Mucosa of rectum (tissue), 2 donors: ENCODE measurements around the gene UBR7.

Experiments used
- H3K27ac ChIP-seq, 2 donors: one replicate each; pipeline ENCODE4 v1.7.0; 2013; ENCODE audit warnings: inconsistent platforms in 2 of 2, low read depth in 2 of 2, low read length in 2 of 2
- H3K27me3 ChIP-seq, 2 donors: one replicate each; pipeline ENCODE4 v1.7.0; 2013; ENCODE audit warnings: low read length in 2 of 2; ENCODE audit not compliant: control insufficient read depth in 2 of 2, insufficient read depth in 2 of 2
- H3K36me3 ChIP-seq, 2 donors: one replicate each; pipeline ENCODE4 v1.7.0; 2013; ENCODE audit warnings: low read length in 2 of 2; ENCODE audit not compliant: control insufficient read depth in 2 of 2, insufficient read depth in 2 of 2
- H3K4me1 ChIP-seq, 2 donors: one replicate each; pipeline ENCODE4 v1.7.0; 2013; ENCODE audit warnings: low read length in 2 of 2, mild to moderate bottlenecking in 1 of 2; ENCODE audit not compliant: control insufficient read depth in 2 of 2, insufficient read depth in 2 of 2
- H3K4me3 ChIP-seq, 2 donors: one replicate each; pipeline ENCODE4 v1.7.0; 2013; ENCODE audit warnings: low read length in 2 of 2
- H3K9ac ChIP-seq, 2 donors: one replicate each; pipeline ENCODE4 v1.7.0; 2013; ENCODE audit warnings: low read length in 2 of 2, low read depth in 1 of 2, mild to moderate bottlenecking in 1 of 2
- H3K9me3 ChIP-seq, 2 donors: one replicate each; pipeline ENCODE4 v1.7.0; 2013; ENCODE audit warnings: low read length in 2 of 2; ENCODE audit not compliant: control insufficient read depth in 2 of 2
- donor health status: healthy.
- donor health status: Normal muscosa, but diverticular disease.

UBR7 gene

DNA sequence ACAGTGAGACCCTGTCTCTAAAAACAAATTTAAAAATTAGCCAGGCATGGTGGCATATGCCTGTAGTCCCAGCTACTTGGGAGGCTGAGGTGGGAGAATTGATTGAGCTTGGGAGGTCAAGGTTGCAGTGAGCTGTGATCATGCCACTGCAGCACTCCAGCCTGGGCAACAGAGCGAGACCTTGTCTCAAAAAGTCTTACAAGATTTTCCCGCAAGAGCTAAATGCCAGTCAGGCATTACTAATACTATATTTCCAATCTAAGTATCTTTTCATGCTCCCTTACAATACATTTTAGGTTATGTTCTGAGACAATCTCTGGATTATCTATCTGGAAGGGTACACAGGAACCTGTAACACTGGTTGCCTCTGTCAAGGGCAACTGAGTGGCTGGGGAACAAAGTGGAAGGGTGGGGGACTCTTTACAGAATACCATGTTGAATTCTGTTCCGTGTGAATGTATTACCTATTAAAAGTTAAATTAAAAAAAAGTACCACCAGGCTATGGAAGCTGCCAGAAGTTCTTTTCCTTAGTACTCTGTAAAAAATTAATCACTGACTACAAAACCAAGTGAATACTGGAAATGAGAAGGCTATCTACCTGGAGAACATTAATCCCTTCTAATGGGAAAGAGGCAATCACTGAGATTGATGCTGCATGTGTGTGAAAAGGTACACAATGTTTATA, 69.1 kb downstream of the UBR7 start:
- no peak overlapping the region for H3K27ac ChIP-seq
- H3K4me1 ChIP-seq = no peaks in the 10 kb centered on the region
- H3K36me3 ChIP-seq = peaks cover 0 to 3% of the 10 kb centered on the region in 2 donors
- H3K27me3 ChIP-seq = no peaks in the 10 kb centered on the region
- no peaks in the 10 kb centered on the region for H3K9me3 ChIP-seq
- no peak overlapping the region for H3K4me3 ChIP-seq
- no peak overlapping the region for H3K9ac ChIP-seq
